GM18861 (cell line): ENCODE measurements around the gene PALD1.
"Not testable (repeated sequence)": the region's sequence is repeated elsewhere in the genome, so short reads cannot be mapped to it uniquely, and the experiment has no call there.

ENCODE experiments used
- ATAC-seq: cut with Tn5 transposase; IDR thresholded peaks from one replicate; pipeline ENCODE4 v1.9.1; 2021; ENCODE audit not compliant: unreplicated experiment

The PALD1 gene

DNA sequence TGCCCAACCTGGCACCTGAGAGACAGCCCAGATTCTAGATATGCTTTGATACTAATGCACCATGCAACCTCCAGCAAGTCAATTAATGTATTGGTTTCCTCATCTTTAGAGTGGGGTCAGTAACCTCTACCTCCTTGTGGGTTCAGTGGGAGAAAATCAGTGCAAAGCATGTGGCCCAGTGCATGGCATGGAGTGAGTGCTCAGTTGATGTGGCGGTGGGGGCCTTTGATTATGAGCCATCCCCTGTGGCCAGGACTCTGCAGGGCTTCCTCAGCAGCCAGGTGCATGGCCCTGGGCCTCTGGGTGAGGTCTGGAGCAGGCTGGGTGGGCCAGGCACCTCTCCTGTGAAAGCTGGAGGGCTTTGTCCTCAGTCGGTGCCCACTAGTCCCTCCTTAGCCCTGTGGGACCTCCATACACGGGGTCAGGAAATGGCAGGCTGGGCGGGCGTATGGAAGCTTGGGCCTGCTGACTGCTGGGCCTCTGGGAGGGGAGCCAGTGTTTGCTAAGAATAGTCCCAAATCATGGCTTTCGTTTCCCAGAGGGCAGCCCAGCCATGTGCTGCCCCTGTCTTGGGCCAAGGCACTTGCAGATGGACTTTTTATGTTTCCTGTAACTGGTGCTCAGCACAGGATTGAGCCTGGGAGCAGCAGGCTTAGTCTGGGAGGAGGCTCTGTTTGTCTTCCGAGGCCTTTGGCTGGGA is 3.4 kb downstream of the PALD1 start:
- no peak for ATAC-seq

DNA sequence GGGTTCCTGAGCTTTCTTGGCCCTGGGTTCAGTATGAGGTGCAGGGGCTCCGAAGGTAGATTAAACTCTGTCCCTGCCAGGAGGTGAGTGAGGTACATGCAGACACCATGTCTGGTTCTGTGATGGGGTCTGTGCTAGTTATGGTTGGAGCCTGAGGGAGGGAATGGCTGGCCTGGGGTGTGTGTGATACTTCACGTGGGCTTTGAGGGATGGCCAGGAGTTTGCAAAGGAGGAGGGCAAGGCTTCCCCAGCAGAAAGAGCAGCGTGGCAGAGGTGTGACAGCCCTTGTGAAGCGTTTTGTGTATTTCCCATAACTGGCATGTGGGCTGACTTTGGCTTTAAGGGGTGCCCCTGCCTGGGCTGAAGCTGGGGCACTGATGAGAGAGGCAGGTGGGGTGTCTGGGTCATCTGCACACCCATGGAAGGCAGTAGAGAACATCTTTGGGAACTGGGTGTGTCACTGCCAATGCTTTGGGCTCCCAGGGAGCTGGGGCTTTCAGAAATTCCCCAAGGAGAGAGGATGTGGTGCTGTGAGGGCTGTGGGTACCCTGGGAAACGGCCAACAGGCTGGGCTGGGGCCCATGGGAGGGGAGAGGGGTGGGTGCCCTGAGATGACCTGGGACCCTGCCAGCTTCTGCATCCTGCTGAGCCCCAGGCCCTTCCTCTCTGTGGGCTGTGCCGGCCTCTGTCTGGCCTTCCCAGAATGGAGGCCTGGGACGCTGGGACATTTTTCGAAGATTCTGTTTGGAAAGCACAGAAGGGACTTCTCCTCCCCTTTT is 4.6 kb downstream of the PALD1 start:
- ATAC-seq: no peak

DNA sequence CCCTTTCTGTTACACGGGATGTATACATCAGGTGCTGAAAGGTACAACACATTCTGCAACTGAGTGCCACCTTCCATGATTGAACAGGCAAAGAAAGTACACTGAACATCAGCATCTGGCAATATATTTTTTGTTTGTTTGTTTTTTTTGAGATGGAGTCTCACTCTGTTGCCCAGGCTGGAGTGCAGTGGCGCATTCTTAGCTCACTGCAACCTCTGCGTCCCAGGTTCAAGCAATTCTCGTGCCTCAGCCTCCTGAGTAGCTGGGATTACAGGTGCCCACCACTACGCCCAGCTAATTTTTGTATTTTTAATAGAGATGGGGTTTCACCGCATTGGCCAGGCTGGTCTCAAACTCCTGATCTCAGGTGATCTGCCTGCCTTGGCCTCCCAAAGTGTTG is 5.3 kb downstream of the PALD1 start:
- not testable (repeated sequence) for ATAC-seq

DNA sequence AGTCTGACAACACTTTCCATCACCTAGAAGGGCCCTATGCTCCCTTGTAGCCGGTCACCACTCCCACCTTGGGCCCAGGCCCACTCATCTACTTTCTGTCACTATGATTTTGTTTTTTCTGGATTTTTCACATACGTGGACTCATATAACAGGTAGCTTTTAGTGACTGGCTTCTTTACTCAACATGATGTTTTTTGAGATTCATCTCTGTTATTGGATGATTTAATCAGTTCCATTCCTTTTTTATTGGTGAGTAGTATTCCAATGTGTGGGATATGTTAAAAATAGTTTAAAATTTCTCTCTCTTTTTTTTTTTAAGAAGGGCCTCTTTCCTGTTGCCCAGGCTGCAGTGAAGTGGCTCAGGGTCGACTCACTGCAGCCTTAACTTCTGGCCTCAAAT is 9.3 kb downstream of the PALD1 start:
- no peak for ATAC-seq

DNA sequence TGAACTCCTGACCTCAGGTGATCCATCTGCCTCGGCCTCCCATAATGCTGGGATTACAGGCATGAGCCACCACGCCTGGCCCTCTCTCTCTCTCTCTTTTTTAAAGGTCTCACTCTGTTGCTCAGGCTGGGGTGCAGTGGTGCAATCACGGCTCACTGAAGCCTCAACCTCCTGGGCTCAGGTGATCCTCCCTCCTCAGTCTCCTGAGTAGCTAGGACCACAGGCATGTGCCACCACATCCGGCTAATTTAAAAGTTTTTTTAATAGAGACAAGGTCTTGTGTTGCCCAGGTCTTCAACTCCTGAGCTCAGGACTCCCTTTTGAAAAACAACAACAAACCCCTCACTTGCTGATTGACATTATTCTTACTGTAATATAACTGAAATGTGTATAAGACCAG is 11.6 kb downstream of the PALD1 start:
- ATAC-seq: no peak

DNA sequence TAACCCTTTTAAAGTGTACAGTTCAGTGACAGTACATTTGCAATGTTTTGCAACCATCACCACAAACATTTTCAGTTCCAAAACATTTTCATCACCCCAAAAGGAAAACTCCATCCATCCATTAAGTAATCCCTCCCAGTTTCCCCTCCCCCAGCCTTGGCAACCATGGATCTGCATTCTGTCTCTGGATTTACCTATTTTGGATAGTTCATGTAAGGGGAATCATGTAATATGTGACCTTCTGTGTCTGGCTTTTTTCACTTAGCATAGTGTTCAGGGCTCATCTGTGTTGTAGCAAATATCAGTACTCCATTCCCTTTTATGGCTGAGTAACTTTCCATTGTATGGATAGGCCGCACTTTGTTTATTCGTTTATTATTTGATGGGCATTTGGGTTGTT is 13.0 kb downstream of the PALD1 start:
- no peak for ATAC-seq

DNA sequence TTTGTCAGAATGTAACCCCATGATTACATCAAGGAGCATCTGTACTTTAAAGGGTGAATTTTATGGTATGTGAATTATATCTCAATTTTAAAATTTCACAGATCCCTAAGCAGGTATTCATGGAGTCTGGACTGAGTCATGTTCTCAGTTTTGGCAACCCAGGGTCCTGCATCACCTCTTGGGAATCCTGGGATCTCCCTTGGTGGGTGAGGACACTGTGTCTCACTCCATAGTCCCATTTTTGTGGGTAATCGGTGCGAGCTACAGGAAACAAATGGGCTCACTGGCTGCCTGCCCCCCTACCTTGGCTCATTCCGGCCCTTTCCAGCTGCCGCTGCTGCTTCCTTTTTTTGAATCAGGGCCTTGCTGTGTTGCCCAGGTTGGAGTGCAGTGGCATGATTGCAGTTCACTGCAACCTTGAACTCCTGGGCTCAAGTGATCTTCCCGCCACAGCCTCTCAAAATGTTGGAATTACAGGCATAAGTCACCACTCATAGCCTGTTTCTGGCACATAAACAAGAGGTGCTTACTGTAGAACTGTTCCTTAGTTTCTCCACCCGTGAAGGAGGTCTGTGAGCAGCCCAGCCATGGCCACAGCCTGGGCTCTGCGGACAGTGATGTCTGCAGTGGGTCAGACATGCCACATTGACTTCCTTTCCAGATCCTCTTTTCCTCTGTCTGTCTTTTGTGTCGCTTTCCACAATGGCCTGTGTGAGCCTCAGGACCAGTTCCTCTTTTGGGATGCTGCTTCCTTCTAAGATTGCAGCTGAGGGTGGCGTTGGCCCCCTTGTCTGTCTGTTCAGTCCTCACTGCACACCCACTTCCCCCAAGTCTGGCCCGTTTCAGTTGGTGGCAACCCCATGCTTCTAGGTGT is 14.5 kb downstream of the PALD1 start:
- peak; percentile 17 for ATAC-seq

DNA sequence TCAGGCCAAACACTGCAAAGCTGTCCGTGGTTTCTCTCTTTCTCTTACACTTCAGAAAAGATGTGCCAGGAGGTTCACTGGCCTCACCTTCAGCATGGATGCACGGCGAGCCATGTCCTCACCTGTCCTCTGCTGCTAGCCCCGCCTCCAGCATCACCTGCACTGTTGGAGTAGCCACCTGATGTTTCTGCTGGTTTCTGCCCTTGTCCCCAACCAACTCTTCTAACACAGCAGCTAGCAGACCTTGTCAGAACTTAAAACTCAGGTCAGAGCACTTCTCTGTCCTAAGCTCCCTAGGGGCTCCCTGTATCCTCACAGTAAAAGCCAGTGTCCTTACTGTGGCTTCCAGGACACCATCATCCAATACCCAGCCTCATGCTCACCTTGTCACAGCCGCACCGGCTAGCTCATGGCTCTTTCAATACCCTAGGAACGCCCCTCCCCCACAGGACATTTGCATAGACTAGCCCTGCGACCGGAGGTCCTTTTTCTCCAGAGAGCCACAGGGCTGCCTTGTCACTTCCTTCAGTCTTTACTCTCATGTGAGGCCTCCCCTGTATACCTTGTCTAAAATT is 15.2 kb downstream of the PALD1 start:
- ATAC-seq: peak; percentile 53

DNA sequence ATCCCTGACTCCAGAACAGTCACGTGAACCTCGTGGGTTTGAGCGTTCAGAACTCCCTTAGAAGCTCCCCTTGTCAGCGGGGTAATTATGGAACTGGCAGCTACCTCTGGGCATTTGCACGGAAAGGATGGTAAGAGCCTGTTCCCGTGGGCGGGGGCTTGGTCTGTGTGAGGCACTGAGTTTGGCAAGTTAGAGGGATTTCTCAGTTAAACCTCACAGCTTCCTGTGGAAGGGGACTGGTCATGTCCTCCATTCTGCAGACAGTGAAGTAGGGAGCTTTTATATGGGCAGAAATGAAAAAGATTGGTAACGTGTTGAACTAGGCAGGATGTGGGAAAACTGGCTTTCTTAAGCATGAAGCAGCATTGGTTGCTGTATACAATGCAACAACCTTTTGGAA is 16.0 kb downstream of the PALD1 start:
- ATAC-seq: no peak

DNA sequence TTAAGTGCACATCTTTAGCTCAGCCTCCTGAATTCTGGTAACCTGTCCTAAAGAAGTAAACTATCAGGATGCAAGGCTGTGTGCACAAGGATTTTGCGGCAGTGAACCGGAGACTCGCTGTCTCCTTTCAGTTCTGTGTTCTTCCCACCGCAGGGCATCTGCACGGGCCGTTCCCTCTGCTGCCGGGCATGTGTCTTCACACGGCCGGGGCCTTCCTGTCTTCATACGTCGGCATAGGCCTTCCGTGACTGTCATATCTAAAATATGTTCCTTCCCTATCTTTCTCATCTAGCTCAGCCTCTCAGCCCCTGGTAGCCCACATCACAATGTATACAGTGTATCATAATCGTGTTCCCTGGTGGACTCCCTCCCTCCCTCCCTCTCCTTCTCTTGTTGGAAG is 16.4 kb downstream of the PALD1 start:
- ATAC-seq: no peak

DNA sequence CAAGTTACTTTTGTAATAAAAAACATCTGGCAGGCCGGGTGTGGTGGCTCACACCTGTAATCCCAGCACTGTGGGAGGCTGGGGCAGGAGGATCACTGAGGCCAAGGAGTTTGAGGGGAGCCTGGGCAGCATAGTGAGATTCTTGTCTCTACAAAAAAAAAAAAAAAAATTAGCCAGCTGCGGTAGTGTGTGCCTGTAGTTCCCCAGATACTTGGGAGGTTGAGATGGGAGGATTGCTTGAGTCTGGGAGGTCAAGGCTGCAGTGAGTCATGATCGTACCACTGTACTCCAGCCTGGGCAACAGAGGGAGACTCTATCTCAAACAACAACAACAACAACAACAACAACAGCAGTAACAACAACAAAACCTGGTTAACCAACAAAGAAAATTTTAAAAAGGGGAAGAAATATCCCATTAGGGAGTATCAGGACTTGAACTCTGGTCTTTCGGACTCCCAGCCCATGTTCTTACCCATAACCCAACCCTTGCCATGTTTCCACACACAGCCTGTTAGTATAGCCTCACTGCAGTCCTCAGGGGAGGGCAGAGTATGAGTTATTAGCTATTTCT is 17.2 kb downstream of the PALD1 start:
- ATAC-seq: no peak

DNA sequence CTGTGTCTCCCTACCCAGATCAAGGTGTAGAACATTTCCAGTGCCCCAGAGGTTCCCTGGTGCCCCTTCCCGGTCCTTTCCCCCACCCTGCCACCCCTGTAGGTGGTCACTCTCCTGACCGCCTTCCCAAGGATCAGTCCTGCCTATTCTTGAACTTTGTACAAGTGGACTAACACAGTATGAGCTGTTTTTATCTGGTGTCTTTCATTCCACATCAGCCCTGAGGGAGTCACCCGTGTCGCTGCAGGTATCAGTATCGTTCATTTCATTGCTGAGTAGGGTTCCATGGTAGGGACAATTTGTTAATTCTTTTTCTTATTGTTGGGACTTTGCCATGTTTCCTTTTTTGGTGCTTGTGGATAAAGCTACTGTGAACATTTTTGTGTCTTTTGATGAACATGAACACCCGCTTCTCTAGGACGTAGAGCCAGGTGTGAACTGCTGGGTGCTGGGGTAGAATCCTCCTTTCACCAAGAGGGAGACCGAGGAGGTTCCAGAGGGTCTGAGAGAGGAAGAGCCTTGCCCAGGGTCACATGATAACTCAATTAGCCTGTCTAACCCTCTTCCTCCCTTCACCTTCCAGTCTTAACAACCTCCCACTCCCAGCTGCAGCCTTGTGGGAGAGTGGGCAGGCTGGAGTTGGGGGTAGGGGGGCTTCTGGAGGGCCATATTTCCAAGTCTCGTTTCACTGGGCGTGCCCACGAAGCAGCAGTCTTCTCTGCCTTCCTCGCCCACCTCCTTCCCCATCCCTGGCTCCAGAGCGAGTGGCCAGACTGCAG is 18.0 kb downstream of the PALD1 start:
- no peak for ATAC-seq

DNA sequence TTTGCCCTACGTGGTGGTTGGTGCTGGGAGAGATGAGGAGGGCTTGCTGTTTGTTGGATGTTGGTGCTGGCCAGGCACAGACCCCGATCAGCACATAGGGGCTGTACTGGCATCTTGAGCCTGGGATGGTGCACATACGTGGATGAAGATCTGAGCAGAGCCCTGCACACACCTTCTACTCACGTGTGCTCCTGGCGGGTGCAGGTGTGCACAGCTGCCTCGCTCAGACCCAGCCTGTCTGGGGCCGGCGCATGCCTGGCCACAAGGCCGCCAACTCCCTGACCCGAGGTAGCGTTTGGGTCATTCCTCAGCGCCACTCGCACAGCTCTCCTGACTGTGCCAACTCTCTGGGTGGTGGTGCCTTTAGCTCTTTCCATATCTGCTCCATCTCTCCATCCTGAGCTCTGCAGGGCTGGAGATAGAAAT is 18.6 kb downstream of the PALD1 start:
- no peak for ATAC-seq

DNA sequence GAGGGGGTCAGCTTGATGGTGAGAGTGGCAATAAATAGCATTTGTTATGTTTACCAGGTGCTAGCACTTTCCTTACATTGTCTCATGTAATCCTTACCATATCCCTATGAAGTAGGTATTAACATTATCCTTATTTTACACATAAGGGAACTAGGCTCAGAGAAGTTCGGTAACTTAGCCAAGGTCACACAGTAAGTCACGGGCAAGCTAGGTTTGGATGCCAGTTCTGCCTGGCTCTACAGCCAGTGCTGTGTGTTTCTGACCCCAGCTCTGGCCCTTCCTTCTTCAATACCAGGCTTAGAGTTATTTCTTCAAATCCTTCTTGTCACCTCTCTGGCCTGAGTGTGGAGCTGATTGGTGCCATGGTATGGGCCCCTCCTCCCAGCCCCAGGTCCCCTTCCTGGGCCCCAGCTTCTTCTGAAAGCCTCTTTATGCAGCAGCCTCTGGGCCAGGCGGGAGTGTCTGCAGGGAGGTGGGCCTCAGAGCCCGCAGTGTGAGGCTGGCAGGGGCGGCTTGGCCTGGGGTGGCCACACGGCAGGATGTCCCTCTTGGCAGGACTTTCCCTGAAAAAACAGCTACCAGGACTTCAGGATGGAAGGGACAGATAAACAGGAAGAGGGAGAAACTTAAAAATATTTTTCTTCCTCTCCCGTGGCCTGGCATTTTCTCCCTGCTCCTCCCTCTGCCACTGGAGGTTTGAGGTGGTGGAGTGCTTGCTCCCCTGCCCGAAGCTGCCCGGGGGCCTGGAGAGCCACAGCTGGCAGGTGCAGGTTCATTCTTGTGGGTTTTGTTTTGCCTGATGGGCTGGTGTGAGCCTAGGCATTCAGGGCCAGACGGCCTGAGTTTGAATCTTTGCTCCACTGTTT is 20.6 kb downstream of the PALD1 start:
- ATAC-seq: no peak

DNA sequence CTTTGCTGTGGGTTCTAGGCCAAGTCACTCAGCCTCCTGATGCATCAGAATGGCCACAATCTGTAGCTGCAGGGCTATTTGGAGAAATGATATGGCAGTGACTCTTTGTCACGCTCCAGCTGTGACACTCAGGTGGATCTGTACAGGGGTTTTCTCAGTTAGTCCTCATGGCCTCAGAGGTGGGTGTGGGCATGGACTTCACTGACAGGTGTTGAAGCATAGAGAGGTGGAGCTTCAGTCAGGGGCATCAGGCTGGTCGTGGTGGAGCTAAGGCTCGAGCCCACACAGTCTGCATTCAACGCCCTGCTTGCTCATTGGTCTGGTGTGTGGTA is 21.2 kb downstream of the PALD1 start:
- no peak for ATAC-seq

DNA sequence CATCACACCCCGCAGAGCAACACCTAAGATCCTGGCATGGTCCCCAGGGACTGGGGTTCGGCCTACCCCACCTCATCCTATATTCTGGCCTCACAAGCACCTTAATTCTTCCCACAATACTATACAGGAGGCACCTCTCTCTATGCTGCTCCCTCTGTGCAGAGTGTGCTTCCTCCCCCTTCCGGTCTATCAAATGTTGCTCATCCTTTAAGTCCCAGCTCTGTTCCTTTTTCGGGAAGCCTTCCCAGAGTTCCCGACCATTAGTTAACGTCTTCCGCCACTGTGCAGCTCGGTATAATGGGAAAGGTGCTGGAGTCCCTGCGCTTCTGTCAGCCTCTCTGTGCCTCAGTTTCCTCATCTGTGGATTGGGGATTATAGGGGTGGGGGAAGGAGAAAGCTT is 21.8 kb downstream of the PALD1 start:
- no peak for ATAC-seq

DNA sequence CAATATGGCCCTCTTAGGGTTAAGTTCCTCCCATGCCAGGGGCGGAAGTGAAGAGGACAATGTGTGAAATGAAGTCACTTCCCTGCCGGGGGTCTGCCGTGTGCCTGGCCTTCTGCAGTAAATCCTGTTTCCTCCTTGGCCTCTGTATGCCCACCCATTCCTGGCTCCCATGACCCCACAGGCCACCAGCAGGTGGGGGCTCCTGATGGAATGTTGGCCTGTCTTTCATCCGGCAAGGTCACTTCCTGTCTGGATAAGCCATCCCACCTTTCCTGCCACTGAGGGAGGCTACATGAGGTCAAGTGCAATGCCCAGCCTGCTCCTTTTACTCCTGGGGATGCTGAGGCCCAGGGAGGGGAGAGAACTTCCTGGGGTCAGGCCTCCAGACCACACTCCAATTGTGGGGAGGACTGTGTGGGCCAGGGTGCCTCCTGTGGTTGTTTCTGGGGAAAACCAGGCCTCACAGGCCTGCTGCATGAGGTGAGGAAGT is 22.3 kb downstream of the PALD1 start:
- no peak for ATAC-seq

DNA sequence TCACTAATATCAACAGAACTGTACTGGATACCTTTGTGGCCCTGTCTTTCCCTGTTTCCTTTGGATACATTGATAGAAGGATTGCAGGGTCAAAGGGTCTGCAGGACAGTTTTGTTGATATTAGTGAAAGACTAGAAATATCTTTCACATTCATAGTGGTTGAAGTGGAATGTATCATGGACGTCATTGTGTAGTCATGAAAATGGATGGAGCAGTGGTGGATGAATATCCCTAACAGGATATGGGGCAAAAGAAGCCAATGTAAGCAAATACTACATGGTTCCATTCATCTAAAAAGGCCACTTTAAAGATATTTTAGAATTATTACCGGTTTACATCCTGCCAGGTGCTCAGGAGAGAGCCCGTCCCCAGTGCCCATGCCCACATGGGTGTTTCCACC is 23.8 kb downstream of the PALD1 start:
- ATAC-seq: no peak

DNA sequence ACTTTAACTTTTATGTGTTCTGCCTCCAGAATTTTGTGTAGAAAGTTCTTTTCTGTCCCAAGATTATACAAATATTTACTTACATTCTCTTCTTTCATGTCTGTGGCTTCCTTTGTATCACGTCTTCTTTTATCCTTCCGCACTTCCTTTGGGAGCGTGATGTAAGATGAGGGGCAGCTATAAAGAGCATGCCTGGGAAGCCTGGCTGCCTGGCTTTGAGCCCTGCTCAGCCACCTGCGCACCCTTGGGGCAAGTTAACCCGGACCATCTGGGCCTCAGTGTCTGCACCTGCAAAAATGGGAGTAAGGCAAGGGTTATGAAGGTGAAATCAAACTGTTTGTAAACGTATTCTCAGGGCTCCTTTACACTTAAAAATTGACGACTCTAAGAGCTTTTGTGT is 25.2 kb downstream of the PALD1 start:
- no peak for ATAC-seq
